Keratinocyte (primary cell): Measurements from ENCODE around the gene SERPINA10.

ENCODE experiments used
- CTCF ChIP-seq, 3 experiments: IDR thresholded peaks in 1 of 3; conservative IDR thresholded peaks in 1 of 3; optimal IDR thresholded peaks in 1 of 3; 2 replicates in 2 of 3; 3 replicates in 1 of 3; pipeline versions ENCODE3 to v1.5.1; 2011; ENCODE audit warnings: low read length in 3 of 3, mild to moderate bottlenecking in 3 of 3, moderate library complexity in 2 of 3, control low read depth in 1 of 3, inconsistent platforms in 1 of 3; ENCODE audit not compliant: insufficient read depth in 2 of 3; ENCODE audit errors: extremely low read depth in 1 of 3
- EZH2 ChIP-seq: IDR thresholded peaks from one replicate; pipeline ENCODE4 v1.6.1; 2012; ENCODE audit warnings: inconsistent platforms, mild to moderate bottlenecking, low read length, moderate library complexity

GRCh38 chr14:94293578-94293924, 483 bp upstream of the SERPINA10 start:
- TF ChIP-seq CTCF (optimal IDR thresholded peaks at IDR 0.05 in 1 of 3, IDR thresholded peaks at IDR 0.05 in 1 of 3, conservative IDR thresholded peaks at IDR 0.05 in 1 of 3; ENCODE audit: extremely low read depth in 1 of 3, insufficient read depth in 2 of 3, low read length in 3 of 3) (no peak), EZH2 (no peak)
